Breast epithelium (tissue), 4 donors: ENCODE measurements around the gene EIF3L. TPM values are rescaled to one million over a fixed set of nuclear protein-coding genes. Genes with fewer than 3 reads are reported as not detected.

Source experiments
- DNase-seq, 2 donors: peaks; one replicate each; pipeline ENCODE4 v3.0.0-alpha.2; 2019; ENCODE audit warnings: low spot score in 2 of 2
- H3K27ac ChIP-seq, 2 donors: fragments of 200-600 bp; sonication (generic) in 1 of 2; one replicate each; pipeline ENCODE4 v1.5.1; 2016 to 2019; ENCODE audit warnings: mild to moderate bottlenecking in 1 of 2
- H3K27me3 ChIP-seq, 2 donors: fragments of 200-600 bp; sonication (generic) in 1 of 2; one replicate each; pipeline versions ENCODE4 v1.5.1 to v1.6.0; 2017 to 2019; ENCODE audit warnings: control low read depth in 1 of 2, mild to moderate bottlenecking in 1 of 2
- H3K36me3 ChIP-seq: fragments of 200-600 bp; one replicate; pipeline ENCODE4 v1.5.1; 2019
- H3K4me1 ChIP-seq, 2 donors: fragments of 200-600 bp; sonication (generic); one replicate each; pipeline ENCODE4 v1.5.1; 2016 to 2019; ENCODE audit warnings: control low read depth in 1 of 2
- H3K4me3 ChIP-seq, 3 donors: fragments of 200-600 bp; sonication (generic); 1 replicate in 2 of 3; 2 replicates in 1 of 3; pipeline ENCODE4 v1.5.1; 2016 to 2019; ENCODE audit warnings: mild to moderate bottlenecking in 3 of 3, moderate library complexity in 2 of 3
- H3K9me3 ChIP-seq, 2 donors: fragments of 200-600 bp; sonication (generic) in 1 of 2; one replicate each; pipeline ENCODE4 v1.5.1; 2016 to 2019; ENCODE audit warnings: control low read depth in 1 of 2
- CTCF ChIP-seq, 3 donors: fragments of 450-650 bp; IDR thresholded peaks; one replicate each; pipeline ENCODE4 v1.5.1; 2016 to 2017; ENCODE audit warnings: antibody characterized with exemption in 3 of 3, mild to moderate bottlenecking in 3 of 3, moderate library complexity in 3 of 3
- POLR2A ChIP-seq: fragments of 450-650 bp; IDR thresholded peaks from one replicate; pipeline ENCODE4 v1.6.1; 2016; ENCODE audit warnings: antibody characterized with exemption, mild to moderate bottlenecking, moderate library complexity
- POLR2AphosphoS5 ChIP-seq, 3 donors: sonication (generic); formaldehyde crosslinking; IDR thresholded peaks; one replicate each; pipeline ENCODE4 v1.6.1; 2017; ENCODE audit warnings: antibody characterized with exemption in 3 of 3
- intact Hi-C: fragments of 100-400 bp; cut with DNase I; formaldehyde crosslinking; loops from one replicate; pipeline ENCODE4 v1.15.1; 2023; ENCODE audit warnings: low total_unique reads
- total RNA-seq, 3 donors: library from RNA; depleted of rRNA; stranded (reverse); fragments of >200 nt; gene quantifications; one replicate each; pipeline ENCODE4 v1.1.0, GENCODE V29; 2016

Gene EIF3L
- total RNA-seq, 3 donors from 2014 or later, result 471 to 569 (median 490) TPM

GRCh38 chr22:37892566-37893335 is 43.5 kb downstream of the EIF3L start:
- no peaks in the 10 kb centered on the region for H3K9me3 ChIP-seq
- no peak for DNase-seq
- TF ChIP-seq POLR2AphosphoS5 (IDR thresholded peaks at IDR 0.05) (no peak), POLR2A (no peak), CTCF (IDR thresholded peaks at IDR 0.05) (no peak)
- H3K27me3 ChIP-seq, result no peaks in the 10 kb centered on the region
- intact Hi-C loops, result no loop called here
- H3K36me3 ChIP-seq, result peaks cover 4% of the 10 kb centered on the region
- H3K27ac ChIP-seq, result peak overlapping the region; percentile 77 to 93
- H3K4me3 ChIP-seq, result no peak overlapping the region
- H3K4me1 ChIP-seq, result peaks cover 0 to 49% of the 10 kb centered on the region in 2 donors

GRCh38 chr22:37893583-37893983 is 44.4 kb downstream of the EIF3L start:
- Histone ChIP-seq H3K27me3 (no peaks in the 10 kb centered on the region), H3K4me1 (peaks cover 0 to 49% of the 10 kb centered on the region in 2 donors), H3K36me3 (peaks cover 4% of the 10 kb centered on the region), H3K4me3 (no peak overlapping the region), H3K9me3 (no peaks in the 10 kb centered on the region), H3K27ac (peak overlapping the region; percentile 77 to 93)
- intact Hi-C loops, result no loop called here
- no peak for DNase-seq
- TF ChIP-seq POLR2A, result no peak
- TF ChIP-seq CTCF (IDR thresholded peaks at IDR 0.05), result no peak
- no peak for TF ChIP-seq POLR2AphosphoS5 (IDR thresholded peaks at IDR 0.05)

- no peak overlapping the region for H3K4me3 ChIP-seq
- no peak for TF ChIP-seq POLR2A
- TF ChIP-seq POLR2AphosphoS5 (IDR thresholded peaks at IDR 0.05), result peak in 1 of 3 donors; percentile 46
- H3K27ac ChIP-seq, result peak overlapping the region; percentile 91 to 93
- peak in 1 of 2 donors; percentile 65 for DNase-seq
- H3K27me3 ChIP-seq, result no peaks in the 10 kb centered on the region
- no peaks in the 10 kb centered on the region for H3K9me3 ChIP-seq
- no peaks in the 10 kb centered on the region for H3K36me3 ChIP-seq
- intact Hi-C loops, result no loop called here
- H3K4me1 ChIP-seq, result peaks cover 0 to 48% of the 10 kb centered on the region in 2 donors
These were observed 45.9 kb downstream of the EIF3L start for GRCh38 chr22:37894939-37895670.

GRCh38 chr22:37896181-37896592 is 47.0 kb downstream of the EIF3L start:
- H3K4me1 ChIP-seq, result peaks cover 0 to 48% of the 10 kb centered on the region in 2 donors
- H3K4me3 ChIP-seq, result no peak overlapping the region
- peak overlapping the region; percentile 91 to 93 for H3K27ac ChIP-seq
- H3K9me3 ChIP-seq, result no peaks in the 10 kb centered on the region
- intact Hi-C loops, result no loop called here
- TF ChIP-seq POLR2AphosphoS5 (IDR thresholded peaks at IDR 0.05) (peak in 1 of 3 donors; percentile 19), POLR2A (no peak), CTCF (IDR thresholded peaks at IDR 0.05) (no peak)
- H3K27me3 ChIP-seq, result no peaks in the 10 kb centered on the region
- no peaks in the 10 kb centered on the region for H3K36me3 ChIP-seq
- peak in 1 of 2 donors; percentile 48 for DNase-seq

- H3K27me3 ChIP-seq, result no peaks in the 10 kb centered on the region
- no peaks in the 10 kb centered on the region for H3K9me3 ChIP-seq
- H3K27ac ChIP-seq, result peak overlapping the region; percentile 91 to 93
- H3K4me3 ChIP-seq, result no peak overlapping the region
- H3K36me3 ChIP-seq, result no peaks in the 10 kb centered on the region
- TF ChIP-seq POLR2AphosphoS5 (IDR thresholded peaks at IDR 0.05), result no peak
- TF ChIP-seq CTCF (IDR thresholded peaks at IDR 0.05), result no peak
- no peak for TF ChIP-seq POLR2A
- peaks cover 0 to 48% of the 10 kb centered on the region in 2 donors for H3K4me1 ChIP-seq
- intact Hi-C loops, result no loop called here
- no peak for DNase-seq
These were observed 47.7 kb downstream of the EIF3L start for GRCh38 chr22:37896939-37897338.
